OCI-LY7 (cell line): ENCODE results near the gene TSHZ3. TPM values are rescaled to one million over a fixed set of nuclear protein-coding genes. Genes with fewer than 3 reads are reported as not detected.

Experiments
- BruUV-seq: library from RNA; stranded (reverse); fragments of 400-500 nt; replicated peaks from 2 replicates; lab custom pipeline; 2021; lab: Mats Ljungman, UMichigan
- CTCF ChIA-PET: fragments of 300-600 bp; sonication (Branson Sonifier 250); formaldehyde crosslinking; loops from one replicate; lab custom pipeline; 2022; ENCODE audit warnings: antibody characterized with exemption; ENCODE audit not compliant: unreplicated experiment; lab: Charles Lee
- POLR2A ChIA-PET: fragments of 300-600 bp; sonication (Branson Sonifier 250); formaldehyde crosslinking; loops from one replicate; lab custom pipeline; 2022; ENCODE audit warnings: antibody characterized with exemption; lab: Charles Lee
- DNase-seq: peaks from one replicate; pipeline ENCODE4 v3.0.0-alpha.2; 2015; ENCODE audit warnings: low spot score
- H2AFZ ChIP-seq: fragments of 200-600 bp; sonication (generic), shearing (Covaris generic); 2 replicates; pipeline ENCODE4 v1.6.1; 2014; ENCODE audit warnings: mild to moderate bottlenecking, antibody characterized with exemption, low read length, moderate library complexity
- H3K27ac ChIP-seq: fragments of 200-600 bp; sonication (generic); 2 replicates; pipeline ENCODE4 v1.5.1; 2014; ENCODE audit warnings: mixed run types, low read depth, mild to moderate bottlenecking, moderate library complexity, low read length, inconsistent platforms; ENCODE audit not compliant: poor library complexity, severe bottlenecking
- H3K36me3 ChIP-seq: fragments of 200-600 bp; sonication (generic); 2 replicates; pipeline ENCODE4 v1.6.1; 2014; ENCODE audit warnings: mild to moderate bottlenecking, antibody characterized with exemption, low read length, moderate library complexity, mixed read lengths; ENCODE audit not compliant: insufficient read depth
- H3K4me1 ChIP-seq: fragments of 200-600 bp; sonication (generic); 2 replicates; pipeline ENCODE4 v1.5.1; 2014; ENCODE audit warnings: mild to moderate bottlenecking, low read length; ENCODE audit not compliant: insufficient read depth, poor library complexity, severe bottlenecking
- H3K4me2 ChIP-seq: fragments of 200-600 bp; sonication (generic); 2 replicates; pipeline ENCODE4 v1.6.1; 2014; ENCODE audit warnings: mild to moderate bottlenecking, low read length
- H3K4me3 ChIP-seq: fragments of 200-600 bp; sonication (generic); 2 replicates; pipeline ENCODE4 v1.5.1; 2014; ENCODE audit warnings: mild to moderate bottlenecking, low read depth, low read length; ENCODE audit not compliant: poor library complexity, severe bottlenecking
- H3K79me2 ChIP-seq: fragments of 200-600 bp; sonication (generic); 2 replicates; pipeline ENCODE4 v1.6.1; 2016; ENCODE audit warnings: low read depth, mild to moderate bottlenecking, low read length, moderate library complexity, mixed read lengths; ENCODE audit not compliant: insufficient read depth
- H3K9me2 ChIP-seq: fragments of 200-600 bp; sonication (generic); 2 replicates; pipeline ENCODE4 v1.6.1; 2016; ENCODE audit warnings: mild to moderate bottlenecking, low read length, mixed read lengths; ENCODE audit not compliant: insufficient read depth
- H3K9me3 ChIP-seq: fragments of 200-600 bp; sonication (generic); 2 replicates; pipeline ENCODE4 v1.6.1; 2014; ENCODE audit warnings: mild to moderate bottlenecking, mixed run types, low read length, mixed read lengths
- H4K20me1 ChIP-seq: fragments of 200-600 bp; sonication (generic); 2 replicates; pipeline ENCODE4 v1.6.1; 2014; ENCODE audit warnings: mild to moderate bottlenecking, antibody characterized with exemption, low read length, moderate library complexity, mixed read lengths; ENCODE audit not compliant: insufficient read depth
- EZH2phosphoT487 ChIP-seq: fragments of 200-600 bp; sonication (generic); IDR thresholded peaks from 2 replicates; pipeline ENCODE4 v1.6.1; 2018; ENCODE audit warnings: low read depth, borderline replicate concordance, mild to moderate bottlenecking, mixed run types, antibody characterized with exemption, low read length, moderate library complexity, mixed read lengths
- intact Hi-C: fragments of 100-400 bp; cut with micrococcal nuclease; formaldehyde crosslinking; loops from one replicate; pipeline ENCODE4 v1.10.0; 2022; ENCODE audit not compliant: unreplicated experiment
- total RNA-seq, 2 experiments: library from RNA; depleted of rRNA in 1 of 2; stranded (reverse); fragments of >200 nt in 1 of 2; shearing (Covaris generic) in 1 of 2; gene quantifications; 2 replicates each; pipeline ENCODE4 v1.2.3, GENCODE V29; 2014 to 2022
- TF ChIP-seq, protein P1 (sequence below): fragments of 200-600 bp; sonication (generic); conservative IDR thresholded peaks from 2 replicates; pipeline ENCODE4 v1.5.1; 2014; ENCODE audit warnings: mild to moderate bottlenecking, antibody characterized with exemption, low read length, moderate library complexity, mixed read lengths

TSHZ3 gene
- total RNA-seq, 2 experiments from 2014 or later, result not detected

DNA sequence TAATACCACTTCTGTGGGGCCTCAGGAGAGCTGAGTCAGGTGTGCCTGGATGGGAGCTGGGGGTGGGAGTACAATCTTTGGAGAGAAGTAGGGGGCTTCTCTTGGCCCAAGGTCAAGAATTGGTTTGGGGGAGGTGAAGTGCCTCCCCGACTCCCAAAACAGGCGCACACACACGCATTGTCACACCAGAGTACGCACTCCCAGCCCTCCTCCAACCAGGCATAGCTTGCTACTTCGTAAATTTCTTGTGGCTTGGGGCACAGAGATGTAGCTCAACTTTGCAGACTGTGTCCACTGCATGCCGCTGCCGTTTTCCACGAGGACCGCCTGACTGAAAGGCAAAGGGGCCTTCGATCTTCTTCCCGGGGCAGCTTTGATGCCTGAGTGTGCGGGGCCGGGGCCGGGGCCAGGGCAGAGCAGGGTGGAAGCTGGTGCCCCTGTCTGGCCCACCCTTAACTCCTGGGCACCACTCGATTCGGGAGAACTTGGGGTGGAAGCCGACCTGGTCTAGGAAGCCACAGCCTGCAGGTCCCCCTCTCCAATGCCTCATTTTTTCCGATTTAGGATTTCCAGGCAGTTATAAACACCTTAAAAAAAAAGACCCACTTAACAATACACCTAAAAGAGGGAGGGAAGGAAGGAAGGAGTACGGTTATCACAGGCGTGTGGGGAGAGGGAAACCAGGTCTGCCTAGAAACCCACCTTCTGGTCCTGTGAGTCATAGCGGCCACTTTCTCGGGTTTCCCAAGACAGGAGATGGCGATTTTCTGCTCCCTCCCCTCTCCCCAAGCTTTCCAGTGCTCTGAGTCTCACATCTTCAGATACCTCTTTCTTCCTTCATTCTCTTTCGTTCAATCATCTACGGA lies 5.8 kb upstream of the TSHZ3 start:
- H3K27ac ChIP-seq, result no peak overlapping the region
- no peaks in the 10 kb centered on the region for H3K36me3 ChIP-seq
- no peak overlapping the region for H3K4me2 ChIP-seq
- CTCF ChIA-PET, result no interaction called here
- no peak overlapping the region for H3K4me3 ChIP-seq
- no peaks in the 10 kb centered on the region for H3K79me2 ChIP-seq
- TF ChIP-seq EZH2phosphoT487, result no peak
- TF ChIP-seq, protein P1, sequence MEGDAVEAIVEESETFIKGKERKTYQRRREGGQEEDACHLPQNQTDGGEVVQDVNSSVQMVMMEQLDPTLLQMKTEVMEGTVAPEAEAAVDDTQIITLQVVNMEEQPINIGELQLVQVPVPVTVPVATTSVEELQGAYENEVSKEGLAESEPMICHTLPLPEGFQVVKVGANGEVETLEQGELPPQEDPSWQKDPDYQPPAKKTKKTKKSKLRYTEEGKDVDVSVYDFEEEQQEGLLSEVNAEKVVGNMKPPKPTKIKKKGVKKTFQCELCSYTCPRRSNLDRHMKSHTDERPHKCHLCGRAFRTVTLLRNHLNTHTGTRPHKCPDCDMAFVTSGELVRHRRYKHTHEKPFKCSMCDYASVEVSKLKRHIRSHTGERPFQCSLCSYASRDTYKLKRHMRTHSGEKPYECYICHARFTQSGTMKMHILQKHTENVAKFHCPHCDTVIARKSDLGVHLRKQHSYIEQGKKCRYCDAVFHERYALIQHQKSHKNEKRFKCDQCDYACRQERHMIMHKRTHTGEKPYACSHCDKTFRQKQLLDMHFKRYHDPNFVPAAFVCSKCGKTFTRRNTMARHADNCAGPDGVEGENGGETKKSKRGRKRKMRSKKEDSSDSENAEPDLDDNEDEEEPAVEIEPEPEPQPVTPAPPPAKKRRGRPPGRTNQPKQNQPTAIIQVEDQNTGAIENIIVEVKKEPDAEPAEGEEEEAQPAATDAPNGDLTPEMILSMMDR, result no peak
- no peaks in the 10 kb centered on the region for H4K20me1 ChIP-seq
- POLR2A ChIA-PET, result no interaction called here
- H3K9me2 ChIP-seq, result no peaks in the 10 kb centered on the region
- intact Hi-C loops, result no loop called here
- no peak for DNase-seq
- no peaks in the 10 kb centered on the region for H3K4me1 ChIP-seq
- no peaks in the 10 kb centered on the region for H3K9me3 ChIP-seq
- no TSS peak for BruUV-seq
- H2AFZ ChIP-seq, result no peak overlapping the region

DNA sequence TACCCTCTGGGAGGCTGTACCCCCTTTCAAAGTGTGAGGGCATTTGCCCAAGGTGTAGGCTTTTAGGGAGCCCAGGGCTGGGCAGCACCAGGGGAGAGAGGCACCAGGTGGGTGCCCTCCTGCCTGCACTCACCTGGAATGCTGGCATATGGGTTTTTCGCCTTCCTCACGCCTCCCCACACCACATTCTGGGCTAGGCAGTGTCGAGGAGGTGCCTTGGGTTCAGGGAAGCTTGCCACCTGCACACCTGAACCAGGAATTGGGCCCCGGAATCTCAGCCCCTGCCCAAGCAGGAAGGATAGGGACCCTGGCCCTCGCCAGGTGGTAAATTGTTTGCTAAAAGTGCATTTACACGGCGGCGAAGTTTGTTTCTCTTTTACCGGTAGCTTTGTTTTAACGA lies 5.1 kb upstream of the TSHZ3 start:
- no peaks in the 10 kb centered on the region for H3K79me2 ChIP-seq
- no TSS peak for BruUV-seq
- no peaks in the 10 kb centered on the region for H3K4me1 ChIP-seq
- ChIA-PET CTCF (no interaction called here), POLR2A (no interaction called here)
- TF ChIP-seq EZH2phosphoT487, result no peak
- TF ChIP-seq, protein P1, result no peak
- DNase-seq, result no peak
- H3K36me3 ChIP-seq, result no peaks in the 10 kb centered on the region
- no peaks in the 10 kb centered on the region for H4K20me1 ChIP-seq
- H3K27ac ChIP-seq, result no peak overlapping the region
- intact Hi-C loops, result no loop called here
- H3K4me3 ChIP-seq, result no peak overlapping the region
- H3K4me2 ChIP-seq, result no peak overlapping the region
- H3K9me2 ChIP-seq, result no peaks in the 10 kb centered on the region
- no peaks in the 10 kb centered on the region for H3K9me3 ChIP-seq
- H2AFZ ChIP-seq, result no peak overlapping the region

DNA sequence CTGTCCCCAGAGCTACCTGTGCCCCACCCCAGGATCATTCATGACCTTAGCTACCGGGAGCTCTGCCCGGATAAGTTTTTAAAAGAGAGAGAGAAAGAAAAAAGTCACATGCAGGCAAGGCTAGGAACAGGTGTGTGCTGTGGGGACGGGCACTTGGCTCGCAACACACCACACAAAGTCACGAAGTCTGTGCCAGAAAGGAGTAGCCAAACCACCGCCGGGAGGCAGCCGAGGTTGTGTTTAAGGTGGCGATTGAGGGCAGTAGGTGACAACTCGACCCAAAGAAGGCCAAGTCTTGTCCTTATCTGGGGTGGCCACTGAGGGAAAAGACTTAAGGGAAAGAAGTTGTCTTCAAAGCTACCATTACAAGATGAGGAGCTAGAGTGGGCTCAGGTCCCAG lies 4.6 kb upstream of the TSHZ3 start:
- Histone ChIP-seq H3K36me3 (no peaks in the 10 kb centered on the region), H3K4me1 (no peaks in the 10 kb centered on the region), H3K9me3 (no peaks in the 10 kb centered on the region), H3K9me2 (no peaks in the 10 kb centered on the region), H4K20me1 (no peaks in the 10 kb centered on the region), H3K79me2 (no peaks in the 10 kb centered on the region), H2AFZ (no peak overlapping the region), H3K27ac (no peak overlapping the region), H3K4me2 (no peak overlapping the region), H3K4me3 (no peak overlapping the region)
- intact Hi-C loops, result no loop called here
- ChIA-PET CTCF (no interaction called here), POLR2A (interaction anchor here (0.7 kb wide), 1 partner anchor 43 kb away, joined by 3 read pairs; no protein-coding TSS in a partner anchor)
- DNase-seq, result no peak
- no TSS peak for BruUV-seq
- TF ChIP-seq EZH2phosphoT487, result no peak
- TF ChIP-seq, protein P1, result no peak
